Measurements from ENCODE around the gene FOXP1.

- TF ChIP-seq TAF1 (IDR thresholded peaks at IDR 0.05; ENCODE audit: low read depth): no peak
- TF ChIP-seq, protein P1, sequence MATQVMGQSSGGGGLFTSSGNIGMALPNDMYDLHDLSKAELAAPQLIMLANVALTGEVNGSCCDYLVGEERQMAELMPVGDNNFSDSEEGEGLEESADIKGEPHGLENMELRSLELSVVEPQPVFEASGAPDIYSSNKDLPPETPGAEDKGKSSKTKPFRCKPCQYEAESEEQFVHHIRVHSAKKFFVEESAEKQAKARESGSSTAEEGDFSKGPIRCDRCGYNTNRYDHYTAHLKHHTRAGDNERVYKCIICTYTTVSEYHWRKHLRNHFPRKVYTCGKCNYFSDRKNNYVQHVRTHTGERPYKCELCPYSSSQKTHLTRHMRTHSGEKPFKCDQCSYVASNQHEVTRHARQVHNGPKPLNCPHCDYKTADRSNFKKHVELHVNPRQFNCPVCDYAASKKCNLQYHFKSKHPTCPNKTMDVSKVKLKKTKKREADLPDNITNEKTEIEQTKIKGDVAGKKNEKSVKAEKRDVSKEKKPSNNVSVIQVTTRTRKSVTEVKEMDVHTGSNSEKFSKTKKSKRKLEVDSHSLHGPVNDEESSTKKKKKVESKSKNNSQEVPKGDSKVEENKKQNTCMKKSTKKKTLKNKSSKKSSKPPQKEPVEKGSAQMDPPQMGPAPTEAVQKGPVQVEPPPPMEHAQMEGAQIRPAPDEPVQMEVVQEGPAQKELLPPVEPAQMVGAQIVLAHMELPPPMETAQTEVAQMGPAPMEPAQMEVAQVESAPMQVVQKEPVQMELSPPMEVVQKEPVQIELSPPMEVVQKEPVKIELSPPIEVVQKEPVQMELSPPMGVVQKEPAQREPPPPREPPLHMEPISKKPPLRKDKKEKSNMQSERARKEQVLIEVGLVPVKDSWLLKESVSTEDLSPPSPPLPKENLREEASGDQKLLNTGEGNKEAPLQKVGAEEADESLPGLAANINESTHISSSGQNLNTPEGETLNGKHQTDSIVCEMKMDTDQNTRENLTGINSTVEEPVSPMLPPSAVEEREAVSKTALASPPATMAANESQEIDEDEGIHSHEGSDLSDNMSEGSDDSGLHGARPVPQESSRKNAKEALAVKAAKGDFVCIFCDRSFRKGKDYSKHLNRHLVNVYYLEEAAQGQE (IDR thresholded peaks at IDR 0.05; ENCODE audit: borderline replicate concordance): no peak
- no peak for TF ChIP-seq CTCF (IDR thresholded peaks at IDR 0.05; ENCODE audit: poor library complexity, severe bottlenecking)
- TF ChIP-seq EZH2 (IDR thresholded peaks at IDR 0.05; ENCODE audit: borderline replicate concordance, insufficient read depth, low read length, poor library complexity, severe bottlenecking): no peak
- TF ChIP-seq POLR2AphosphoS5 (IDR thresholded peaks at IDR 0.05): no peak
- no peak for TF ChIP-seq EP300 (conservative IDR thresholded peaks at IDR 0.05; ENCODE audit: poor library complexity, severe bottlenecking)
- TF ChIP-seq RAD21 (conservative IDR thresholded peaks at IDR 0.05): no peak
- TF ChIP-seq MXI1 (conservative IDR thresholded peaks at IDR 0.05; ENCODE audit: poor library complexity, severe bottlenecking): no peak
Measured at GRCh38 chr3:71118436-71118835, 465.1 kb downstream of the FOXP1 start.
